GM18861 (cell line): Measurements from ENCODE around the gene ZNF484.

Experiments
- ATAC-seq: cut with Tn5 transposase; IDR thresholded peaks from one replicate; pipeline ENCODE4 v1.9.1; 2021; ENCODE audit not compliant: unreplicated experiment

The ZNF484 gene

GRCh38 chr9:92795598-92796336 is 82.1 kb downstream of the ZNF484 start:
- ATAC-seq, result no peak
